ENCODE data around the gene CSF1. TPM values are rescaled to one million over a fixed set of nuclear protein-coding genes. Genes with fewer than 3 reads are reported as not detected.

Gene CSF1
- total and polyA plus RNA-seq, 2 of the 13 experiments (the other 11 are each of a cell fraction or from before 2014, with no cell fraction given) = 4.6 to 13.3 TPM

DNA sequence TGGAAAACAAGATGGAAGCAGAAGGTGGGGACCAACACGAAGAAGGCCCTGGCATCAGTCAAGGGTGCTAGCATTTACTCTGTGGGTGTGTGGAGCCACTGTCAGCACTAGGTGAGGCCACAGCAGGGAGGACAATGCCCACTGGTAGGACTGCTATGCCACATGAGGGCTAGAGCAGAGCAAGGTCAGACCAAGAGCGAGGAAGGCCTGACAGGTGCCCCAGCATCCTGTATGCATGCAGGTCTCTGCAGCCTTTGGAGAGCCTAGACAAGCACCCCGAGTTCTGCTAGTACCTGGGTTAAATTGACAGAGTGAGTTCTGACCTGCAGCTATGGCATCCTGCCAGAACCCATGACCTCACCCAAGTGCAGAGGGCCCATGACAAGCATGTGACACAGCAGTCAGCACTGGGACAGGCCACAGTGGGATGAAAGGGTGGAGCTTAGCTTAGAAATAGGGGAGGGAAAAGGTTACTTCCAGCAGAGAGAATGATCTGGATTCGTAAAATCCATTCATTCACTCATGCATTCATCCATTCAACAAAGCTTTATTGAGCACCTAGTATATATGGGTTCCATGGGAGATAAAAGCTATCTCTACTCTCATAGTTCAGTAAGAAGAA, 9.0 kb upstream of the CSF1 start (continued):
- TF ChIP-seq KLF6 (CRISPR knock-in tag; IDR thresholded peaks at IDR 0.05) (no peak), NFYB (CRISPR knock-in tag; IDR thresholded peaks at IDR 0.05) (no peak), CEBPG (CRISPR knock-in tag; IDR thresholded peaks at IDR 0.05) (no peak), FOSL2 (CRISPR knock-in tag; IDR thresholded peaks at IDR 0.05) (peak; percentile 73), ATF7 (IDR thresholded peaks at IDR 0.05) (0 out of 2 replicates have a peak, but pooled peaks have one; percentile 27), ATF7 (CRISPR knock-in tag; IDR thresholded peaks at IDR 0.05) (no peak), ZNF879 (CRISPR knock-in tag; IDR thresholded peaks at IDR 0.05) (no peak), XBP1 (CRISPR knock-in tag; IDR thresholded peaks at IDR 0.05) (no peak), AKAP8 (CRISPR knock-in tag; IDR thresholded peaks at IDR 0.05) (no peak), SKI (IDR thresholded peaks at IDR 0.05; ENCODE audit: partially characterized antibody) (no peak), ZNF772 (CRISPR knock-in tag; IDR thresholded peaks at IDR 0.05) (no peak), MAFF (IDR thresholded peaks at IDR 0.05; ENCODE audit: low read depth, low read length) (no peak), ZNF567 (CRISPR knock-in tag; IDR thresholded peaks at IDR 0.05; ENCODE audit: borderline replicate concordance) (no peak), ASH2L (IDR thresholded peaks at IDR 0.05; ENCODE audit: insufficient read length, low read depth, low read length) (no peak), RARA (CRISPR knock-in tag; IDR thresholded peaks at IDR 0.05) (peak; percentile 60), MED8 (CRISPR knock-in tag; IDR thresholded peaks at IDR 0.05; ENCODE audit: insufficient replicate concordance) (no peak)
- TF ChIP-seq, protein P1, sequence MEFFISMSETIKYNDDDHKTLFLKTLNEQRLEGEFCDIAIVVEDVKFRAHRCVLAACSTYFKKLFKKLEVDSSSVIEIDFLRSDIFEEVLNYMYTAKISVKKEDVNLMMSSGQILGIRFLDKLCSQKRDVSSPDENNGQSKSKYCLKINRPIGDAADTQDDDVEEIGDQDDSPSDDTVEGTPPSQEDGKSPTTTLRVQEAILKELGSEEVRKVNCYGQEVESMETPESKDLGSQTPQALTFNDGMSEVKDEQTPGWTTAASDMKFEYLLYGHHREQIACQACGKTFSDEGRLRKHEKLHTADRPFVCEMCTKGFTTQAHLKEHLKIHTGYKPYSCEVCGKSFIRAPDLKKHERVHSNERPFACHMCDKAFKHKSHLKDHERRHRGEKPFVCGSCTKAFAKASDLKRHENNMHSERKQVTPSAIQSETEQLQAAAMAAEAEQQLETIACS (CRISPR knock-in tag; IDR thresholded peaks at IDR 0.05) = no peak
- TF ChIP-seq, protein P2, sequence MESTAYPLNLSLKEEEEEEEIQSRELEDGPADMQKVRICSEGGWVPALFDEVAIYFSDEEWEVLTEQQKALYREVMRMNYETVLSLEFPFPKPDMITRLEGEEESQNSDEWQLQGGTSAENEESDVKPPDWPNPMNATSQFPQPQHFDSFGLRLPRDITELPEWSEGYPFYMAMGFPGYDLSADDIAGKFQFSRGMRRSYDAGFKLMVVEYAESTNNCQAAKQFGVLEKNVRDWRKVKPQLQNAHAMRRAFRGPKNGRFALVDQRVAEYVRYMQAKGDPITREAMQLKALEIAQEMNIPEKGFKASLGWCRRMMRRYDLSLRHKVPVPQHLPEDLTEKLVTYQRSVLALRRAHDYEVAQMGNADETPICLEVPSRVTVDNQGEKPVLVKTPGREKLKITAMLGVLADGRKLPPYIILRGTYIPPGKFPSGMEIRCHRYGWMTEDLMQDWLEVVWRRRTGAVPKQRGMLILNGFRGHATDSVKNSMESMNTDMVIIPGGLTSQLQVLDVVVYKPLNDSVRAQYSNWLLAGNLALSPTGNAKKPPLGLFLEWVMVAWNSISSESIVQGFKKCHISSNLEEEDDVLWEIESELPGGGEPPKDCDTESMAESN (CRISPR knock-in tag; conservative IDR thresholded peaks at IDR 0.05) = no peak

Data from HepG2 (cell line).